ENCODE data around the gene ZFP64. TPM values are rescaled to one million over a fixed set of nuclear protein-coding genes. Genes with fewer than 3 reads are reported as not detected.

ZFP64 gene
- total RNA-seq, 1 donor from 2014 or later, result 13.7 TPM

DNA sequence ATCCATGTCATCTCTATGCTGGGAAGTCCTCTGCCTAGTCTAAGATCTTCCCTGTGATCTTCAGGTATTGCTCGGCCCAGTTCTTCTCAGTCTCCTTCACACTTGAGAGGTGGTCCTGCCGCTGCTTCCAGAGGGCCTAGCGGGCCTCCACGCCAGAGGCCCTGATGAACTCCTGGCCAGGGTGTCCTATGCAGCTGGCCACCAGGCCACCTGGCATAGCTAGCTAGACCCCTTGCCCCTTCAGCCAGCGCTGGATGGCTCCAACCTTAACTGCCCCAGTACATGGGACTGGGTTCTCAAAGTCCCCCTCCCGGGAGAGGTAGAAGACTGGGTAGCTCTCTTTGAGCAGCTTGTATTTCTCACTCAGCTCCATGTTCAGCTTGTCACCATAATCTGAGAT lies 81.1 kb downstream of the ZFP64 start:
- peaks cover 19% of the 10 kb centered on the region for H3F3A ChIP-seq (ENCODE audit: low read depth)
- Mint-ChIP-seq H3K4me1 (peaks cover 4% of the 10 kb centered on the region), H3K36me3 (no peaks in the 10 kb centered on the region), H3K27ac (no peak overlapping the region), H3K4me3 (no peak overlapping the region), H3K27me3 (ENCODE audit: insufficient read depth, low read depth) (peaks cover 15% of the 10 kb centered on the region), H3K9me3 (peaks cover 3% of the 10 kb centered on the region)
- H3K4me2 ChIP-seq, result no peak overlapping the region
- no peaks in the 10 kb centered on the region for H3K36me3 ChIP-seq
- no peak overlapping the region for H3K4me3 ChIP-seq
- H2AFZ ChIP-seq (replicated peaks), result no peak overlapping the region
- no peaks in the 10 kb centered on the region for H3K9me3 ChIP-seq (ENCODE audit: low read depth)
- TF ChIP-seq EZH2 (IDR thresholded peaks at IDR 0.05) (no peak), EZH2phosphoT487 (IDR thresholded peaks at IDR 0.05) (no peak)
- TF ChIP-seq, protein P1, sequence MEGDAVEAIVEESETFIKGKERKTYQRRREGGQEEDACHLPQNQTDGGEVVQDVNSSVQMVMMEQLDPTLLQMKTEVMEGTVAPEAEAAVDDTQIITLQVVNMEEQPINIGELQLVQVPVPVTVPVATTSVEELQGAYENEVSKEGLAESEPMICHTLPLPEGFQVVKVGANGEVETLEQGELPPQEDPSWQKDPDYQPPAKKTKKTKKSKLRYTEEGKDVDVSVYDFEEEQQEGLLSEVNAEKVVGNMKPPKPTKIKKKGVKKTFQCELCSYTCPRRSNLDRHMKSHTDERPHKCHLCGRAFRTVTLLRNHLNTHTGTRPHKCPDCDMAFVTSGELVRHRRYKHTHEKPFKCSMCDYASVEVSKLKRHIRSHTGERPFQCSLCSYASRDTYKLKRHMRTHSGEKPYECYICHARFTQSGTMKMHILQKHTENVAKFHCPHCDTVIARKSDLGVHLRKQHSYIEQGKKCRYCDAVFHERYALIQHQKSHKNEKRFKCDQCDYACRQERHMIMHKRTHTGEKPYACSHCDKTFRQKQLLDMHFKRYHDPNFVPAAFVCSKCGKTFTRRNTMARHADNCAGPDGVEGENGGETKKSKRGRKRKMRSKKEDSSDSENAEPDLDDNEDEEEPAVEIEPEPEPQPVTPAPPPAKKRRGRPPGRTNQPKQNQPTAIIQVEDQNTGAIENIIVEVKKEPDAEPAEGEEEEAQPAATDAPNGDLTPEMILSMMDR (IDR thresholded peaks at IDR 0.05), result no peak
- no peak for DNase-seq (ENCODE audit: low spot score)
- no peak overlapping the region for H3K27ac ChIP-seq
- no peak overlapping the region for H3K9ac ChIP-seq
- H3K79me2 ChIP-seq (ENCODE audit: low read depth), result no peaks in the 10 kb centered on the region
- peaks cover under 1% of the 10 kb centered on the region for H3K4me1 ChIP-seq
- H4K20me1 ChIP-seq (ENCODE audit: low read depth), result no peaks in the 10 kb centered on the region
- H3K27me3 ChIP-seq, result peaks cover 15% of the 10 kb centered on the region

DNA sequence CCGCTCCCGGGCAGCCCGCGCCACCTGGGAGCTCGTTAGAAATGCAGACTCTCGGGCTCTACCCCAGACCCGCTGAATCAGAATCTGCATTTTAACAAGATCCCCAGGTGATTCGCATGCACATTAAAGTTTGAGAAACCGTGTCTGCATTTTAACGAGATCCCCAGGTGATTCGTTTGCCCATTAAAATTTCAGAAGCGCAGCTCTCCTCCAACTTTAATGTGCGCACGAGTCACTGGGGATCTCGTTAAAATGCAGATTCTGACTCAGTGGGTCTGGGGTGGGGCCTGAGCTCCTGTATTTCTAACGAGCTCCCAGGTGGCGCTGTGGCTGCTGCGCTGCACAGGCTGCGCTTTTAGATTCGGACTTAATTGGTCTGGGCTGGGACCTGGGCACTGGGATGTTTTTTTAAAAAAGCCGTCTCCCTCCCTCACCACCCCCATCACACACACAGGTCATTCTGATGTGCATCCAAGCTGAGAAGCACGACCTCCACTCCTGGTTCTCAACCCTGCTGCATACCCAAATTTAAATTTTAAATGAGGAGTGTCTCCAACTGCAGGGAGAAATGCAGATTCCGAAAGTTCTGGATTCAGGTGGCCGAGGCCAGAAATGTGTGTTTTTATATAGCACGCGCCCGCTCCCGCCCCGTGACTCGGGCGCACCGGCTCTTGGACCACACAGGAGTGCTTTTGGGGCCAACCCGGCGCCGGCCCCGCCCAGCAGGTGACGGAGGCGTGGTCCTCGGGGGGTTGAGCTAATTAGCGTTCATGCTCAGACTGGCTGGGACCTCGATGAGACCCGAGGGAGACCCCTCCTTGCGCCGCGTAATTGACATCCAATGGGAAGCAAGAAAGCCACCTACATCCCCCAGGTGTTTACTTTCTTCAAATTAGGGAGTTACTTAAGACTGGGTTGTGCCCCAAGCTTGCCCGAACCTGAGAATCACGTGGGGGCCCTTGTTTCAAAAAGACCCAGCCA lies 85.8 kb downstream of the ZFP64 start:
- H3F3A ChIP-seq (ENCODE audit: low read depth), result peaks cover 50% of the 10 kb centered on the region
- DNase-seq (ENCODE audit: low spot score), result peak; percentile 88
- no peak overlapping the region for H3K27ac ChIP-seq
- peaks cover 49% of the 10 kb centered on the region for H3K27me3 ChIP-seq
- peaks cover 41% of the 10 kb centered on the region for H3K27me3 Mint-ChIP-seq (ENCODE audit: insufficient read depth, low read depth)
- H3K9me3 Mint-ChIP-seq, result peaks cover 3% of the 10 kb centered on the region
- peak overlapping the region; percentile 91 for H3K4me2 ChIP-seq
- no peaks in the 10 kb centered on the region for H3K9me3 ChIP-seq (ENCODE audit: low read depth)
- H2AFZ ChIP-seq (replicated peaks), result peak overlapping the region; percentile 58
- TF ChIP-seq EZH2 (IDR thresholded peaks at IDR 0.05) (peak; percentile 23), EZH2phosphoT487 (IDR thresholded peaks at IDR 0.05) (no peak)
- TF ChIP-seq, protein P1 (IDR thresholded peaks at IDR 0.05), result peak; percentile 62
- no peaks in the 10 kb centered on the region for H3K36me3 ChIP-seq
- peak overlapping the region; percentile 84 for H3K4me3 Mint-ChIP-seq
- peaks cover 5% of the 10 kb centered on the region for H4K20me1 ChIP-seq (ENCODE audit: low read depth)
- H3K36me3 Mint-ChIP-seq, result no peaks in the 10 kb centered on the region
- H3K4me3 ChIP-seq, result peak overlapping the region; percentile 61
- H3K4me1 ChIP-seq, result peaks cover 17% of the 10 kb centered on the region
- H3K9ac ChIP-seq, result no peak overlapping the region
- H3K27ac Mint-ChIP-seq, result no peak overlapping the region
- H3K79me2 ChIP-seq (ENCODE audit: low read depth), result peaks cover 15% of the 10 kb centered on the region
- peaks cover 18% of the 10 kb centered on the region for H3K4me1 Mint-ChIP-seq

DNA sequence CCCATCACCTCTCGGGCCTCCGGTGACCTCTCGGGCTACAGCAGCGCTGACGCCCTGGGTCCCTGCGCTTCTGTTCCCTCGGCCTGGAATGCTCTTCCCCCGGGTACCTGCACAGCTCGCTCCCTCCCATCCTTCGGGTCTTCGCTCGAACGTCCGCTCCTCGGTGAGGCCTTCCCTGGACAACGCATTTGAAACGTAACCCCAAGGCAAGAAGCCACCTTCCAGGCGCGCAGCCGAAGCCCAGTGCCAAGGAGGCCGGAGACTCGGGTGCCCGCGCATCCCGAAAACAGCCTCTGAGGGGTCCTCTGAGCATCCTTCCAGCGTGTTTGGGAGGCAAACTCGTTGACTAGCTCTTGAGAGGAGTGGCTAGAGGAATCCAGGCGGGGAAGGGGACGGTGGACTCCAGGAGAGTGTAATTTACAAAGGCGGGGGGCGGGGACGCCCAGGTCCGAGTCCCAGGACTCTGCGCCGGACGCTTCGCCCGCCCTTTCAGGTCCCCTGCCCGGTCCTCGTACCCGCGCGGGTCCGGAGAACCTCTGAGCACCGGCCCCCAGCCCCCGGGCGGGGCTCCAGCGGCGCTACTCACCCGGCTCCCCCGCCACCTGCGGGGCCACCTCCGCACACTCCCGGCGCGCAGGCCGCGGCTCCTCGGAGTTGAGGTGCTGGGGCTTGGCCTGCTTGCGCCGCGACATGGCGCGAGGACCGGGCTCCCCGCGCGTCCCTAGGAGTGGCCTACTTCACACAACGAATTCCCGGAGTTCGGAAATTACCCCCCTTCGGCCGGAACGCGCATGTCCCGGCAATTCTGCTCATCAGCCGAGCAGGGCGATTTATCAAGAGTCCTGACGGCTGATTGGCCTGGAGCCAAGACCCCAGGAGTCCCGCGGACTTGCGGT lies 86.8 kb downstream of the ZFP64 start:
- H3K27ac Mint-ChIP-seq, result no peak overlapping the region
- no peaks in the 10 kb centered on the region for H3K36me3 ChIP-seq
- H3K27me3 ChIP-seq, result peaks cover 49% of the 10 kb centered on the region
- no peaks in the 10 kb centered on the region for H3K9me3 ChIP-seq (ENCODE audit: low read depth)
- H4K20me1 ChIP-seq (ENCODE audit: low read depth), result peaks cover 5% of the 10 kb centered on the region
- peaks cover 17% of the 10 kb centered on the region for H3K4me1 ChIP-seq
- H3K9me3 Mint-ChIP-seq, result peaks cover 3% of the 10 kb centered on the region
- H3K9ac ChIP-seq, result no peak overlapping the region
- peak overlapping the region; percentile 87 for H3K4me3 Mint-ChIP-seq
- TF ChIP-seq EZH2phosphoT487 (IDR thresholded peaks at IDR 0.05) (no peak), EZH2 (IDR thresholded peaks at IDR 0.05) (peak; percentile 3)
- TF ChIP-seq, protein P1 (IDR thresholded peaks at IDR 0.05), result no peak
- H3K79me2 ChIP-seq (ENCODE audit: low read depth), result peaks cover 15% of the 10 kb centered on the region
- peak overlapping the region; percentile 91 for H3K4me2 ChIP-seq
- H3K27me3 Mint-ChIP-seq (ENCODE audit: insufficient read depth, low read depth), result peaks cover 39% of the 10 kb centered on the region
- no peak overlapping the region for H3K27ac ChIP-seq
- H3K36me3 Mint-ChIP-seq, result no peaks in the 10 kb centered on the region
- H2AFZ ChIP-seq (replicated peaks), result peak overlapping the region; percentile 58
- DNase-seq (ENCODE audit: low spot score), result peak; percentile 82
- H3K4me3 ChIP-seq, result peak overlapping the region; percentile 61
- peaks cover 50% of the 10 kb centered on the region for H3F3A ChIP-seq (ENCODE audit: low read depth)
- peaks cover 18% of the 10 kb centered on the region for H3K4me1 Mint-ChIP-seq

Measured in neural progenitor cell (in vitro differentiated cells).